ENCODE measurements around the gene AHRR. TPM values are rescaled to one million over a fixed set of nuclear protein-coding genes. Genes with fewer than 3 reads are reported as not detected.
"Not testable (repeated sequence)": the region's sequence is repeated elsewhere in the genome, so short reads cannot be mapped to it uniquely, and the experiment has no call there.

The AHRR gene
- total RNA-seq, 1 experiment from 2014 or later: 3.0 TPM

GRCh38 chr5:474232-474839, 152.8 kb downstream of the AHRR start:
- not testable (repeated sequence) for DNase-seq (ENCODE audit: low spot score)

GRCh38 chr5:474840-475661, 153.5 kb downstream of the AHRR start:
- DNase-seq (ENCODE audit: low spot score): no peak

GRCh38 chr5:475704-476101, 154.2 kb downstream of the AHRR start:
- DNase-seq (ENCODE audit: low spot score): no peak

GRCh38 chr5:476102-476813, 154.7 kb downstream of the AHRR start:
- no peak for DNase-seq (ENCODE audit: low spot score)

GRCh38 chr5:476814-477175, 155.3 kb downstream of the AHRR start:
- no peak for DNase-seq (ENCODE audit: low spot score)

- DNase-seq (ENCODE audit: low spot score): no peak
Observed at GRCh38 chr5:477247-477646, 155.7 kb downstream of the AHRR start.

- no peak for DNase-seq (ENCODE audit: low spot score)
Observed at GRCh38 chr5:477871-478270, 156.4 kb downstream of the AHRR start.

- no peak for DNase-seq (ENCODE audit: low spot score)
Observed at GRCh38 chr5:478369-478981, 157.0 kb downstream of the AHRR start.

GRCh38 chr5:478982-479535, 157.5 kb downstream of the AHRR start:
- no peak for DNase-seq (ENCODE audit: low spot score)

GRCh38 chr5:479566-480319, 158.2 kb downstream of the AHRR start:
- no peak for DNase-seq (ENCODE audit: low spot score)

GRCh38 chr5:481347-481746, 159.8 kb downstream of the AHRR start:
- DNase-seq (ENCODE audit: low spot score): no peak

- DNase-seq (ENCODE audit: low spot score): no peak
Observed at GRCh38 chr5:482021-482420, 160.5 kb downstream of the AHRR start.

GRCh38 chr5:482506-482905, 161.0 kb downstream of the AHRR start:
- no peak for DNase-seq (ENCODE audit: low spot score)

- DNase-seq (ENCODE audit: low spot score): no peak
Observed at GRCh38 chr5:483011-483410, 161.5 kb downstream of the AHRR start.

GRCh38 chr5:483434-484140, 162.1 kb downstream of the AHRR start:
- DNase-seq (ENCODE audit: low spot score): no peak

GRCh38 chr5:484556-484955, 163.0 kb downstream of the AHRR start:
- no peak for DNase-seq (ENCODE audit: low spot score)

- no peak for DNase-seq (ENCODE audit: low spot score)
Observed at GRCh38 chr5:485113-485945, 163.8 kb downstream of the AHRR start.

GRCh38 chr5:485946-486491, 164.5 kb downstream of the AHRR start:
- no peak for DNase-seq (ENCODE audit: low spot score)

- not testable (repeated sequence) for DNase-seq (ENCODE audit: low spot score)
Observed at GRCh38 chr5:486597-486996, 165.1 kb downstream of the AHRR start.
